Activated CD4-positive, alpha-beta T cell treated with anti-CD3 and anti-CD28 coated beads for 4 hours (primary cell): ENCODE results near the gene CDH26.

ENCODE experiments used
- DNase-seq, 2 donors: peaks; one replicate each; pipeline ENCODE4 v3.0.0-alpha.2; 2020

Gene CDH26

DNA sequence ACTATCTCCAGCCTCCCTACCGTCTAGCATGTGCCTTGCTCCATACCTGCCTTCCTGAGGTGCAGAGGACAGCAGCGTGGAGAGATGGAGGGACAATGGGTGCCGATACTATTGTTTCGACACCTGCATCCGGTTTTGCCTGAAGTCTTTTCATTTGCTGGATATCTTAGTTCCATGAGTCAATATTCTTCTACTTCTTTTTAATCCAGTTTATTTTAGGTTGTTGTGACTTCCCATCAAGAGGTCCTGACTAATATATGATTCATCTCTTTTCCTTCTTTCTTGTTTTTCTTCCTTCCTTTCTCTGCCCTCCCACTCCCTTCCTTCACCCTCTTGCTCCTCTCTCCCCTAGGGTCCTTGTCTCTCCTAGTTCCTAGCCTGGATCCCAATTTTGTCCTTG lies 91.4 kb downstream of the CDH26 start:
- no peak for DNase-seq

GRCh38 chr20:60050193-60050947 lies 92.1 kb downstream of the CDH26 start:
- no peak for DNase-seq

DNA sequence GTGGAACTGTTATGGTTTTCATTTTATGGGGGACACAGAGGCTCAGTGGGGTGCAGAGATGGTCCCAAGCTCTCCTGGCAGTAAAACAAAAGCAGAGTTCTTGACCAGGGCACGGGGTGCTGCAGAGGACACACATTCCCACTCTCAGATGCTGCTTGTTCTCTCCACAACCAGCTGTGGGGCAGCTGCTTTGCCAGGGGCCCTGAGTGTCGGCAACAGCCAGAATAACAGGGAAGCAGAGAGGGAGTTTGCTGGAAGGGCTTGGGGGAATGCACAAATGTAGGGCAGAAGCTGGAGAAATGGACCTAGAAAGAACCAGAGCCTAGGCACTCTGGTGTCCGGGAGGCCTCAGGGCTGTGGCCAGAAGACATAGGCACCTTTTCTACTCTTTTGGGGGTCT lies 93.7 kb downstream of the CDH26 start:
- DNase-seq = no peak

DNA sequence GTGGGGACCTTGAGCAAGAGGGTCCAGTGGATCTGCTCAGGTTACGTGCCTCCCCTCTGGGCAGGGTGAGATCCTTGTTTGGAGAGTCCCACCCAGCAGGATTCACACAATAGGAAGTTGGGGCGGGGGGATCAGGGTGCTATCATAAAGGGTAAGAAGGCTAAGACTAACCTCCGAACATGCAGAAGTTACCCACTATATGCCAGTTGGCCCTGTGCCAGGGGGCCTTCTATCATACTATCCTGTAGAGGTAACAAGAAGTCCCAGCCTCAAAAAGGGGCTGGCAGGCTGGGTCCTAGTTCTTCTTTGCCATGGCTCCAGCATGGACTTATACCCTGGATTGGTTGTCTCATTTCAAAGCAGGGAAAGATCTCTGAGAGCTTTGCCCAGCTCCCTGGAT lies 94.1 kb downstream of the CDH26 start:
- DNase-seq = no peak

DNA sequence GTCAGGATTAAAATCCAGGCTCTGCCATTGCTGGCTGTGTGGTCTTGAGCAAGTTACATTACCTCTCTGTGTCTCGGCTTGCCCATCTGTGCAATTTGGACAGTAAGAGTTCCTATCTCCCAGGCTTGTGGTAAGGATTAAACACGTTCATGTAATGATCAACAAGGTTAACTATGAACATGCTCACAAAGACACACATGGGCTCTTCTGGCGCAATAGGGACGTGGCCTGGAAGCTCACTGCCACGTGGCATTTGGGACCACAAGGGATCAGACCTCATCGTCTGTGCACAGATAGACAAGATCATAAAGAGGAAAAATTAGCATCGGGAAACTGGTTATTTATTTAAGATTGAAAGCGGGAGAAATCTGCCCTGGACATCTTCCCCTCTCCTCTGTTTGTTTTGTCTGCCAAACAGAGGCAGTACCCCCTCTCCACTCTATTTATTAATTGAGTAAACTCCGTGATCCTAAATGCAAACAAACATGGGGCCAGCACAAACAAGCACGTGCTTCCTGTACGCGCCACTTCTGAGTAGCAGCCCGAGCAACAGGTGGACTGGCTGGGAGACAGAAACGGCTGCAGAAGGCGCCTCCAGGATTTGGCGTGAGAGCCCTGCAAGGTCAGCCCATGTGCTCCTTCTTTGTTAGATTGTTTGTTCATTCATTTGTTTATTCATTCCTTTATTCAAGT lies 95.0 kb downstream of the CDH26 start:
- no peak for DNase-seq

DNA sequence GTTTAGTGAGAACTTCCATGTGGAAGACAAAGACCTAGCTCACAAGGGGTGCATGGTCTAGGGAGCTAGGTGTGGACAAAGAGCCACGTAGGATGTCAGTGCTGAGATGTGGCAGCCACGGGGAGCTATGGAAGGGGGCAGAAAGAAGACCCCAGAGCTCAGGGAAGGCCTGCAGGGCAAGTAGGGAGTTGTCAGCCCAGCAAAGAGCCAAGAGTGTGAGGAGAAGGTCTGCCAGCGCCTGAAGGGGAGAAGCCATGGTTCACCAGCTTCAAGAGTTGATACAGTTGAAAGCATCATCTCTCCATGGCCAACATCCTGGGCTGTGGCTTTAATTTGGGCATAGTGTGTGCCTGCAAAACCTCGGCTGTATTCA lies 95.6 kb downstream of the CDH26 start:
- DNase-seq = no peak

- DNase-seq = no peak
Observed at GRCh38 chr20:60054716-60055634, 96.8 kb downstream of the CDH26 start.

GRCh38 chr20:60055740-60056139 lies 97.5 kb downstream of the CDH26 start:
- DNase-seq = peak in 1 of 2 donors; percentile 25

DNA sequence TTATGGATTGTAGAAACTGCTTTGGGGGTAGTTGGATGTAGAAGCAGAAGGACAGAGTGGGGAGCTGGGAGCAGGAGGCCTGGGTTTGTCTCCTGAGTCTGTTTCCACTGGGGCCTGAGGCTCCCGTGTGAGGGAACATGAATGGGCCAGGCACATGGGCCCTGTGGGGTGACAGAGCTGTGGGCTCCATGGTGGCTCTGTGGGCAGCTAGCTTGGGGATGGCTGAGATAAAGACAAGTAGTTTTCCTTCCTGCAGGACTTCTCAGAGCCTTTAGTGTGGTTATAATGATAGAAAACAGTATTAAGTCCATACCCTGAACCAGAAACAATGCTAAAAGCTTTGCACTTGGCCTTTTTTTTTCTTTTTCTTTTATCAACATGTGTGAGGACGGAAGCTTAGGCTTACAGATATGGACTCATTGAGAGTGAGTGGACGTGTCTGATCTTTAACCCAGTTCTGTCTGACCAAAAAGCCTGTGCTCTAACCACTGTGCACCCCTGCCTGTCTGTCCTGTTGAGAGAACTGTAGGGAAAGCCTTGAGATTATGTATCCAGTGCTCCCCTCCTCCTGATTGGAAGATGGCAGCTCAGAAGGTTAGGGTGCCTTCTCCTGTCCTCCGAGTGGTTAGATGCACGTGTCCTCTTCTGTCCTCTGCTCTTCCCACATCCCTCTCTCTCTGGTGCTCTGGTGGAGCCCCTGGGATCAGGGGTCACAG lies 98.3 kb downstream of the CDH26 start:
- no peak for DNase-seq

- peak; percentile 46 to 67 for DNase-seq
Observed at GRCh38 chr20:60057123-60057865, 99.1 kb downstream of the CDH26 start.

- no peak for DNase-seq
Observed at GRCh38 chr20:60057866-60058807, 99.9 kb downstream of the CDH26 start.

GRCh38 chr20:60058879-60059278 lies 100.7 kb downstream of the CDH26 start:
- DNase-seq = no peak

DNA sequence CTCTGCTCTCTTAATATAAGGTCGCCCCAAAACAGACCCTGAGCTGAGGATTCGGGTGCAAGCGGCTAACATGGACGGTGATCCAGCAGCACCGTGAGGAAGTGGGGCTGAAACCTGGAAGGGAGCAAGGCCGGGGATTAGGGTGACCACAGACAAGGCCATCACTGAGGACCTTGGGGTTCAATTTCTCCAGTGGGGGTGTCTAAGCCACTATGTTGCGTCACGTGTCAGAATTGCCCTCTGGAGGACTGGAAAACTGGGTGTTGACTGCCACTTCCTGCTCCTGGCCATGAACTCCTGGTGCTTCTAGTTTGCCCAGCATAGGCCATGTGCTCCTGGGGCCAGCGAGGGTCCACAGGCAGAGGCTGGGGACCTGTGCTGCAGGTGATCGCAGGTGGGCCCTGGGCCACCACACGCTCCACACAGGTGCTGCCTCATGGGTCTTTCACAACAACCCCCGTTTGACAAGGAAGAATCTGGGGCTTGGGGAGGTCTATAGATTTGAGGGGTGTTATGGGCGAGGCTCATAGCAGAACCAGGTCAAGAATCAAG lies 101.9 kb downstream of the CDH26 start:
- no peak for DNase-seq

DNA sequence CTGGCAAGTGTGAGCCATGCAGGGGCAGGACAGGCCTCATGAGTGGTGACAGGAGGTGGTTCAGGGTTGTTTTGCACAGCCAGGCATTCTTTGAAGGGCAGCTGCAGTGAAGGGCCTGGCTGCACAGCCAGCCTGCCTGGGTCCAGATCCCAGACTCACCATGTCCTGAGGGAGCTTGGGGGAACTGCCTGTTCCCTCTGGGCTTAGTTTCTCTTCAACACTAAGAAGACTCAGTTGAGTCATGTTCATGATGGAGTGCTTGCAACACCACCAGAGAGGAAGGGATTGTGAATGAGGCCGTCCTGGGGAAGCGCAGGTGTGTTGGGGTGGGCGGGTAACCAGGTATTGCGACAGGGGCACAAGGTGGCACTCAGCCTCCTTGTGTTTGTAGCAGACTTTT lies 102.4 kb downstream of the CDH26 start:
- no peak for DNase-seq

DNA sequence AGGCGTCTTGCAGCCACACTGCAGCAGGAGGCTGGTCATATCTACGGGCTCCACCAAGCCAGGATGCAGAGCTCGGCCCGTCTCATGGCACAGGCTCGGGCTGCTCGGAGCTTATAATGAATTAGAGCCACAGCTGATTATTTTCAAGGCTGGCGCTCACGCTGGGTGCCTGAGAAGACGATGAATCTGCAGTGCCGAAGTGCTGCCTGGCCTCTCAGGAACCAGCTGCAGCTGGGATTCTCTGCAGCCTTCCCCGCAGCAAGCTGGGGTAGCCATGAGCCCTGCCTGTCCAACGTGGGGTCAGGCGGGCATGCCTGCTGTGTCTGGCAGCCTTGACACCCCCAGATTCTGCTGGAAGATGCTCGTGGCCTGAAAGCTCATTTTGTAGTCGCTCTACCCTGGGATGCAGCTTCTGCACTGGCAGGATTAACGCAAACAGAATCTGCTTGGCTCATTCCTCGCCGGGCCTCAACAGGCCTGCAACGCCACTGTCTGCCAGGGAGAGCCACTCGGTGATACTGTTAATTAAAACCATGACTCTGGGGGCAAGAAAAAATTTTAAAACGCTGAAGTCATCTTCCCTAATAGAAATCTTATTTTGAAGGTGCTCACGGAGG lies 104.3 kb downstream of the CDH26 start:
- DNase-seq = no peak

DNA sequence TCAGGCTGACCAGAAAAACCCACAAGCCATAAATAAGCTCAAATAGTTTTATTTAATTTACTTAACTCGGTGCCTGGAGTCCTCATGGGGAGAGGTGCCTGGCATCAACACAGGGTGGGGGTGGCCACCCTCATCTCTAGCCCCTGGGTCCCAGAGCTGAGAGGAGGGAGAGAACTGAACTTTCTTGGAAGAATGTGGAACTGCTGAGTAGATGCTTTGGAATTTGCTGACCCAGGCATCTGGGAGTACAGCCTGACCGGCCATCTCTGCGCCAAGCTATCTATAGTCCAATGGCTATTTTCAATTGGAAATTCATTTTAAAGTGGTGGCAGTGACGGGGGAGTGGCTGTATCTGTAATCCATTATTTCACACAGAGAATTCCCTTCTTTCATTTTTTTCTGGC lies 104.8 kb downstream of the CDH26 start:
- no peak for DNase-seq

- DNase-seq = no peak
Observed at GRCh38 chr20:60063739-60064380, 105.6 kb downstream of the CDH26 start.
